SK-N-SH (cell line): ENCODE results near the gene RRP1B. TPM values are rescaled to one million over a fixed set of nuclear protein-coding genes. Genes with fewer than 3 reads are reported as not detected.

ENCODE experiments used
- CTCF ChIA-PET: fragments of 300-600, 350-600 bp; formaldehyde crosslinking; extraction: SDS; loops from one replicate; lab custom pipeline; 2021; lab: Yijun Ruan, JAX
- POLR2A ChIA-PET: fragments of 350-600 bp; sonication (Branson Sonifier 250); formaldehyde crosslinking; extraction: SDS; loops from one replicate; lab custom pipeline; 2020; ENCODE audit warnings: antibody characterized with exemption, inconsistent platforms; lab: Yijun Ruan, JAX
- DNase-seq: peaks from one replicate; pipeline ENCODE4 v3.0.0; 2012
- H2AFZ ChIP-seq: fragments of 200-600 bp; sonication (generic); 2 replicates; pipeline ENCODE4 v1.8.1; 2016; ENCODE audit warnings: antibody characterized with exemption, mild to moderate bottlenecking, low read depth
- H3F3A ChIP-seq: fragments of 200-600 bp; sonication (generic); replicated peaks from 2 replicates; pipeline ENCODE3; 2016; ENCODE audit warnings: antibody characterized with exemption, mild to moderate bottlenecking; ENCODE audit not compliant: insufficient read depth
- H3K27ac ChIP-seq, 2 experiments: fragments of 200-500 bp in 1 of 2; fragments of 200-600 bp in 1 of 2; sonication (Bioruptor generic) in 1 of 2; sonication (generic), shearing (Covaris generic) in 1 of 2; 2 replicates each; pipeline versions ENCODE4 v1.5.1 to v1.6.1; 2014 to 2016; ENCODE audit warnings: low read depth in 2 of 2, inconsistent platforms in 1 of 2, low read length in 1 of 2, mild to moderate bottlenecking in 1 of 2, mixed read lengths in 1 of 2
- H3K27me3 ChIP-seq: fragments of 200-600 bp; sonication (generic), shearing (Covaris generic); 2 replicates; pipeline ENCODE4 v1.6.1; 2016; ENCODE audit warnings: mixed run types; ENCODE audit not compliant: insufficient read depth
- H3K36me3 ChIP-seq, 2 experiments: fragments of 200-500 bp in 1 of 2; fragments of 200-600 bp in 1 of 2; sonication (Bioruptor generic) in 1 of 2; sonication (generic) in 1 of 2; replicated peaks in 1 of 2; 2 replicates each; pipeline versions ENCODE3 to v1.5.1; 2014 to 2016; ENCODE audit warnings: low read length in 1 of 2, mild to moderate bottlenecking in 1 of 2; ENCODE audit not compliant: insufficient read depth in 2 of 2, control insufficient read depth in 1 of 2
- H3K4me1 ChIP-seq, 2 experiments: fragments of 200-500 bp in 1 of 2; fragments of 200-600 bp in 1 of 2; sonication (Bioruptor generic) in 1 of 2; sonication (generic), shearing (Covaris generic) in 1 of 2; 2 replicates each; pipeline versions ENCODE4 v1.5.1 to v1.6.1; 2014 to 2016; ENCODE audit warnings: low read depth in 1 of 2, low read length in 1 of 2, mixed run types in 1 of 2; ENCODE audit not compliant: insufficient read depth in 2 of 2, control insufficient read depth in 1 of 2
- H3K4me2 ChIP-seq: fragments of 200-600 bp; sonication (generic), shearing (Covaris generic); 2 replicates; pipeline ENCODE4 v1.6.1; 2017; ENCODE audit warnings: mixed run types
- H3K4me3 ChIP-seq, 2 experiments: fragments of 200-500 bp in 1 of 2; fragments of 200-600 bp in 1 of 2; sonication (Bioruptor generic) in 1 of 2; sonication (generic), shearing (Covaris generic) in 1 of 2; 2 replicates each; pipeline versions ENCODE4 v1.5.1 to v1.8.1; 2014 to 2016; ENCODE audit warnings: low read depth in 2 of 2, inconsistent platforms in 1 of 2, low read length in 1 of 2, mild to moderate bottlenecking in 1 of 2, mixed read lengths in 1 of 2, moderate library complexity in 1 of 2
- H3K79me2 ChIP-seq: fragments of 200-600 bp; sonication (generic); 2 replicates; pipeline ENCODE4 v1.8.1; 2017; ENCODE audit warnings: mild to moderate bottlenecking; ENCODE audit not compliant: insufficient read depth
- H3K9ac ChIP-seq: fragments of 200-600 bp; sonication (generic); 2 replicates; pipeline ENCODE4 v1.6.1; 2017; ENCODE audit warnings: mixed run types
- H3K9me2 ChIP-seq: fragments of 200-600 bp; sonication (generic); 2 replicates; pipeline ENCODE4 v1.6.1; 2017; ENCODE audit warnings: mixed run types
- H3K9me3 ChIP-seq: fragments of 200-600 bp; sonication (generic); 2 replicates; pipeline ENCODE4 v1.6.1; 2017; ENCODE audit warnings: mixed run types, mild to moderate bottlenecking, moderate library complexity
- H4K20me1 ChIP-seq: fragments of 200-600 bp; sonication (generic); 2 replicates; pipeline ENCODE4 v1.6.1; 2017; ENCODE audit warnings: mild to moderate bottlenecking, mixed run types; ENCODE audit not compliant: insufficient read depth
- CHD2 ChIP-seq: fragments of 150-350 bp; IDR thresholded peaks from 2 replicates; pipeline ENCODE4 v1.6.1; 2018; ENCODE audit warnings: low read length; ENCODE audit not compliant: partially characterized antibody
- ELF1 ChIP-seq: IDR thresholded peaks from 2 replicates; pipeline ENCODE4 v1.4.0; 2012
- EZH2phosphoT487 ChIP-seq: fragments of 200-600 bp; sonication (generic); IDR thresholded peaks from 2 replicates; pipeline ENCODE4 v1.6.1; 2017; ENCODE audit warnings: low read depth, mixed run types, mild to moderate bottlenecking, antibody characterized with exemption, moderate library complexity, borderline replicate concordance
- FOXM1 ChIP-seq: IDR thresholded peaks from 2 replicates; pipeline ENCODE4 v1.4.0; 2012; ENCODE audit warnings: low read depth, mild to moderate bottlenecking
- JUND ChIP-seq: IDR thresholded peaks from 2 replicates; pipeline ENCODE4 v1.4.0; 2012
- MAX ChIP-seq: IDR thresholded peaks from 2 replicates; pipeline ENCODE4 v1.4.0; 2012; ENCODE audit warnings: low read depth
- MXI1 ChIP-seq: IDR thresholded peaks from 2 replicates; pipeline ENCODE4 v1.6.1; 2012; ENCODE audit warnings: mild to moderate bottlenecking, low read depth, low read length, improper control_type of control experiment
- NFIC ChIP-seq: IDR thresholded peaks from 2 replicates; pipeline ENCODE4 v1.4.0; 2012; ENCODE audit warnings: borderline replicate concordance
- POLR2AphosphoS5 ChIP-seq: IDR thresholded peaks from 2 replicates; pipeline ENCODE4 v1.6.1; 2012; ENCODE audit warnings: low read depth, low read length
- RCOR1 ChIP-seq: fragments of 150-350 bp; IDR thresholded peaks from 2 replicates; pipeline ENCODE4 v1.6.1; 2017; ENCODE audit warnings: antibody characterized with exemption, low read length
- REST ChIP-seq: IDR thresholded peaks from 2 replicates; pipeline ENCODE4 v1.6.1; 2012; ENCODE audit warnings: mild to moderate bottlenecking, low read depth, low read length, moderate library complexity
- RXRA ChIP-seq: IDR thresholded peaks from 2 replicates; pipeline ENCODE4 v1.4.0; 2012; ENCODE audit warnings: low read depth, mild to moderate bottlenecking, borderline replicate concordance
- SIN3A ChIP-seq: IDR thresholded peaks from 2 replicates; pipeline ENCODE4 v1.6.1; 2012; ENCODE audit warnings: low read depth, mild to moderate bottlenecking, low read length, moderate library complexity, borderline replicate concordance
- SMC3 ChIP-seq: IDR thresholded peaks from 2 replicates; pipeline ENCODE4 v1.6.1; 2012; ENCODE audit warnings: low read depth, low read length, improper control_type of control experiment
- TCF12 ChIP-seq: IDR thresholded peaks from 2 replicates; pipeline ENCODE4 v1.4.0; 2012
- TEAD4 ChIP-seq: IDR thresholded peaks from 2 replicates; pipeline ENCODE4 v1.4.0; 2012; ENCODE audit warnings: mild to moderate bottlenecking, borderline replicate concordance; ENCODE audit not compliant: insufficient read depth
- USF1 ChIP-seq: IDR thresholded peaks from 2 replicates; pipeline ENCODE4 v1.4.0; 2012; ENCODE audit warnings: low read depth, borderline replicate concordance
- WGBS: methylation state at CpG from one replicate; pipeline ENCODE4 v1.1.6; 2017; ENCODE audit warnings: low lambda C conversion rate; 5-methylcytosine and 5-hydroxymethylcytosine counted together
- polyA plus RNA-seq, 3 experiments: library from polyadenylated mRNA; depleted of rRNA; stranded (reverse); fragments of >200 nt; gene quantifications; 2 replicates each; pipeline ENCODE4 v1.2.3, GENCODE V29; 2012

Gene RRP1B
- polyA plus RNA-seq, 1 of the 3 experiments (the other 2 are of a cell fraction) = 10.4 TPM

DNA sequence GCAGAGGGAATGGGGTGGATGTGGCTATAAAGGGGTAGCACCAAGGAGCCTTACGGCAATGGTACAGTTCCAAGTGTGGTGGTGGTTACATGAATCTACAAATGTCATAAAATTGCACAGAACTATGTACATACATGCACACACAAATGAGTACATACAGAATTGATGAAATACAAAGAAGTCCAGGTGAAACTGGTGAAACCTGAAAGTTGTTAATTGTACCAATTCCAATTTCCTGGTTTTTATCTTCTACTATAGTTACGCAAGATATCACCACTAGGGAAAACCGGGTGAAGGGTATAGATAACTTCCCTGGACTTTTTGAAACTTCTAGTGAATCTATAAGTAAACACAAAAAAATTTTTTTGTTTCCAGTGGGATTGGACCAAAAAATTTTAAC is 19.0 kb upstream of the RRP1B start:
- no peaks in the 10 kb centered on the region for H3K27me3 ChIP-seq
- H3K9me2 ChIP-seq = no peaks in the 10 kb centered on the region
- H3F3A ChIP-seq = peaks cover 3% of the 10 kb centered on the region
- H4K20me1 ChIP-seq = no peaks in the 10 kb centered on the region
- H3K4me3 ChIP-seq = no peak overlapping the region
- no peak for DNase-seq
- no peak overlapping the region for H2AFZ ChIP-seq
- ChIA-PET CTCF (no interaction called here), POLR2A (no interaction called here)
- no peak overlapping the region for H3K4me2 ChIP-seq
- no peaks in the 10 kb centered on the region for H3K36me3 ChIP-seq
- no peak overlapping the region for H3K27ac ChIP-seq
- no peaks in the 10 kb centered on the region for H3K79me2 ChIP-seq
- 93% methylated on average over 3 of the region's 3 CpGs for WGBS
- TF ChIP-seq FOXM1 (no peak), NFIC (no peak), JUND (no peak)
- TF ChIP-seq, all 33 proteins: peak for 0
- Histone ChIP-seq H3K4me1 (0 out of 4 replicates have a peak, but pooled peaks cover 0 to 5% of the 10 kb centered on the region in 2 experiments), H3K9me3 (no peaks in the 10 kb centered on the region), H3K9ac (no peak overlapping the region)

DNA sequence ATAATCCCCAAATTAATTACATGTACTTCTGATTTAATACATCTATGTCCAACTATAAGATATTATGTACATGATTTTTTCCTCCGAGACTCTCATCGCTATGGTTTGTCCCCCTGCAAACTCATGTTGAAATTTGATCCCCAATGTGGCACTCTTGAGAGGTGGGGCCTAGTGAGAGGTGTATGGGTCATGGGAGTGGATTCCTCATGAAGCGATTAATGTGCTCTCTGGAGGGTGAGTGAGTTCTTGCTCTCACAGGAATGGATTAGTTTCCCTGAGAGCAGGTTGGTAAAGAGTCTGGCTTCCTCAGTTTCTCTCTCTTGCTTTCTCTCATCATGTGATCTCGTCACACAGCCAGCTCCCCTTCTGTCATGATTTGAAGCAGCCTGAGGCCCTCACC is 16.2 kb upstream of the RRP1B start:
- POLR2A ChIA-PET = no interaction called here

GRCh38 chr21:43644071-43644470 is 15.3 kb upstream of the RRP1B start:
- Histone ChIP-seq H3K27me3 (no peaks in the 10 kb centered on the region), H3K4me3 (no peak overlapping the region), H3K36me3 (no peaks in the 10 kb centered on the region), H3K9ac (peak overlapping the region; percentile 46; the same call in 1 of the 2 replicates), H2AFZ (peak overlapping the region; percentile 74; the same call in 1 of the 2 replicates), H3K27ac (peak overlapping the region in 1 of 2 experiments; percentile 69; a peak in 2 of 4 replicates), H3K9me3 (no peaks in the 10 kb centered on the region), H3K4me1 (peaks cover 2 to 12% of the 10 kb centered on the region in 2 experiments; a peak in 3 of 4 replicates), H3K79me2 (no peaks in the 10 kb centered on the region), H3F3A (peaks cover 11% of the 10 kb centered on the region), H4K20me1 (no peaks in the 10 kb centered on the region), H3K9me2 (no peaks in the 10 kb centered on the region), H3K4me2 (peak overlapping the region; percentile 50; the same call in 1 of the 2 replicates)
- 93% methylated on average over 4 of the region's 4 CpGs for WGBS
- ChIA-PET POLR2A (no interaction called here), CTCF (interaction anchor here (1.1 to 4.7 kb wide), 3 partner anchors 16 to 435 kb away, joined by 3 to 30 read pairs (median 3); no protein-coding TSS in a partner anchor)
- DNase-seq = no peak
- no peak for TF ChIP-seq RCOR1
- TF ChIP-seq MXI1 = no peak
- TF ChIP-seq REST = no peak
- no peak for TF ChIP-seq CHD2
- no peak for TF ChIP-seq ELF1
- no peak for TF ChIP-seq TCF12
- no peak for TF ChIP-seq TEAD4
- TF ChIP-seq RXRA = no peak
- TF ChIP-seq SIN3A = no peak
- no peak for TF ChIP-seq USF1
- no peak for TF ChIP-seq NFIC
- no peak for TF ChIP-seq POLR2AphosphoS5
- no peak for TF ChIP-seq EZH2phosphoT487
- no peak for TF ChIP-seq MAX
- no peak for TF ChIP-seq SMC3

More for the DNA sequence above, 16.2 kb upstream of the RRP1B start:
- Histone ChIP-seq H3K9ac (no peak overlapping the region), H3K4me2 (no peak overlapping the region), H4K20me1 (no peaks in the 10 kb centered on the region), H3K36me3 (no peaks in the 10 kb centered on the region), H3K9me3 (no peaks in the 10 kb centered on the region), H3F3A (peaks cover 8% of the 10 kb centered on the region), H3K9me2 (no peaks in the 10 kb centered on the region), H3K27ac (no peak overlapping the region), H3K4me3 (no peak overlapping the region), H3K4me1 (peaks cover 2 to 12% of the 10 kb centered on the region in 2 experiments; a peak in 3 of 4 replicates), H3K27me3 (no peaks in the 10 kb centered on the region), H2AFZ (no peak overlapping the region), H3K79me2 (no peaks in the 10 kb centered on the region)
- CTCF ChIA-PET = interaction anchor here (4.7 kb wide), 1 partner anchor 31 kb away, joined by 30 read pairs; no protein-coding TSS in a partner anchor
- 94% methylated on average over 4 of the region's 4 CpGs for WGBS
- no peak for TF ChIP-seq JUND
- DNase-seq = no peak
